ENCODE data around the gene RAPGEF5. TPM values are rescaled to one million over a fixed set of nuclear protein-coding genes. Genes with fewer than 3 reads are reported as not detected.

RAPGEF5 gene
- total and polyA plus RNA-seq, 10 of the 15 experiments (the other 5 are each of a cell fraction or from before 2014, with no cell fraction given): 0.38 to 4.0 (median 1.6) TPM; not detected in 1

DNA sequence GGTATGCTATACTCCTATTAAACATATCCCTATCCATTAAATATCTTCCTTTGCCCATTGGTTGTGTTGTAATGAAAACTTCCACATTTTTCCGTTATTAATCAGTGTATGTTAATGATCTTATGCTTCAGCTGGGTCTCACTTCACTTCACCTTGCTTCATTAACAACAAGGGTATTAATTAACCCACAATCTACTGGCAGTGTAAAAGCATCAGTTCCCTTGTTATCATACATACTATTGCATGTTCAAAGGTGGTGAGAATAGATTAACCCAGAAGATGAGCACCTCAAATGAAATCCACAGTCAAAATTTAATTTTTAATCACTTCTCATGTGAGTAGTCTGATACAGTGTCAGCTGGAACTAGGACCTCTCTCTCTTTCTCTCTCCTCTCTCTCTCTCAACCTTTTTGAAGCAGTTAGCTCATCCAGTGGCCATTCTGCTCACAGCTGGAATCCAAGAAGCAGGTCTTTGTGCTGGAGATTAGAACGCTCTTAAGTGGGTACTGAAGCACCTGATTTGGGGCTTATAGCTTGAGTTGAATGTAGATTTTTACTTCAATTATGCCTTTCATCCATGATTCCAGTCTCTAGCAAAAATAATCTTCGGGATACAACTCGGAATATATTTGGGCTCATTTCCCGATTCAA is 172.3 kb downstream of the RAPGEF5 start:
- BruUV-seq (replicated peaks): no TSS peak
- in situ Hi-C loops (cut with MboI): no loop called here
- Histone ChIP-seq H3K27me3 (replicated peaks in 1 of 2; ENCODE audit: control insufficient read depth in 2 of 2, insufficient read depth in 2 of 2, low read length in 1 of 2) (no peaks in the 10 kb centered on the region), H2AFZ (ENCODE audit: control insufficient read depth, low read depth, low read length) (no peak overlapping the region), H3K79me2 (ENCODE audit: control insufficient read depth, insufficient read depth, low read length) (no peaks in the 10 kb centered on the region), H3K36me3 (ENCODE audit: control insufficient read depth in 2 of 2, insufficient read depth in 2 of 2, low read length in 1 of 2) (no peaks in the 10 kb centered on the region), H4K20me1 (ENCODE audit: control insufficient read depth, insufficient read depth) (no peaks in the 10 kb centered on the region), H3K4me3 (no peak overlapping the region), H3K9me3 (replicated peaks; ENCODE audit: control insufficient read depth, insufficient read depth, low read length) (no peaks in the 10 kb centered on the region; the same call in 2 of the 3 replicates), H3K27ac (ENCODE audit: control insufficient read depth, insufficient read depth) (no peak overlapping the region), H3K4me1 (ENCODE audit: control insufficient read depth, insufficient read depth, low read length) (no peaks in the 10 kb centered on the region), H3K4me2 (ENCODE audit: control insufficient read depth, insufficient read depth) (no peak overlapping the region), H3K9ac (ENCODE audit: control insufficient read depth, insufficient read depth, low read length) (no peak overlapping the region)
- POLR2A ChIA-PET: no interaction called here
- no peak for TF ChIP-seq RFX5 (IDR thresholded peaks at IDR 0.05; ENCODE audit: low read depth, low read length)
- peak; percentile 37; the same call in 1 of the 2 replicates for TF ChIP-seq MTA2 (IDR thresholded peaks at IDR 0.05; ENCODE audit: low read depth)
- DNase-seq (ENCODE audit: low read depth, low spot score) (no peak), ATAC-seq (no peak; the same call in 2 of the 3 replicates), FAIRE-seq (no peak)
- CTCF ChIA-PET: interaction anchor here (0.7 to 0.9 kb wide), 2 partner anchors 15 to 75 kb away, joined by 3 read pairs; no protein-coding TSS in a partner anchor
- intact Hi-C loops (cut with micrococcal nuclease; ENCODE audit: unreplicated experiment): no loop called here
- RAD21 ChIA-PET (ENCODE audit: unreplicated experiment): no interaction called here
- 41% methylated on average over 5 of the region's 5 CpGs for WGBS (ENCODE audit: insufficient coverage, insufficient replicate concordance, low lambda C conversion rate, missing lambda C conversion rate)
- SMC1A ChIA-PET (ENCODE audit: uncharacterized antibody, unreplicated experiment): interaction anchor here (0.9 to 1.3 kb wide), 5 partner anchors 10 to 28 kb away, joined by 3 read pairs; no protein-coding TSS in a partner anchor

- ChIA-PET RAD21 (ENCODE audit: unreplicated experiment) (no interaction called here), SMC1A (ENCODE audit: uncharacterized antibody, unreplicated experiment) (interaction anchor here (0.6 to 1.3 kb wide), 3 partner anchors 9 to 15 kb away, joined by 3 read pairs; no protein-coding TSS in a partner anchor), CTCF (interaction anchor here (1.4 to 1.7 kb wide), 2 partner anchors 15 to 74 kb away, joined by 3 to 5 read pairs; no protein-coding TSS in a partner anchor), POLR2A (interaction anchor here (1.4 kb wide), 1 partner anchor 9 kb away, joined by 3 read pairs; no protein-coding TSS in a partner anchor)
- in situ Hi-C loops (cut with MboI): no loop called here
- Histone ChIP-seq H3K9ac (ENCODE audit: control insufficient read depth, insufficient read depth, low read length) (no peak overlapping the region), H3K36me3 (ENCODE audit: control insufficient read depth in 2 of 2, insufficient read depth in 2 of 2, low read length in 1 of 2) (no peaks in the 10 kb centered on the region), H2AFZ (ENCODE audit: control insufficient read depth, low read depth, low read length) (no peak overlapping the region), H4K20me1 (ENCODE audit: control insufficient read depth, insufficient read depth) (no peaks in the 10 kb centered on the region), H3K4me1 (ENCODE audit: control insufficient read depth, insufficient read depth, low read length) (no peaks in the 10 kb centered on the region), H3K79me2 (ENCODE audit: control insufficient read depth, insufficient read depth, low read length) (no peaks in the 10 kb centered on the region), H3K4me2 (ENCODE audit: control insufficient read depth, insufficient read depth) (no peak overlapping the region), H3K9me3 (replicated peaks; ENCODE audit: control insufficient read depth, insufficient read depth, low read length) (no peaks in the 10 kb centered on the region; the same call in 2 of the 3 replicates), H3K27me3 (replicated peaks in 1 of 2; ENCODE audit: control insufficient read depth in 2 of 2, insufficient read depth in 2 of 2, low read length in 1 of 2) (no peaks in the 10 kb centered on the region), H3K27ac (ENCODE audit: control insufficient read depth, insufficient read depth) (no peak overlapping the region), H3K4me3 (no peak overlapping the region)
- intact Hi-C loops (cut with micrococcal nuclease; ENCODE audit: unreplicated experiment): no loop called here
- DNase-seq (ENCODE audit: low read depth, low spot score) (no peak), FAIRE-seq (no peak), ATAC-seq (0 out of 3 replicates have a peak, but pooled peaks have one; percentile 40)
- BruUV-seq (replicated peaks): no TSS peak
- WGBS (ENCODE audit: insufficient coverage, insufficient replicate concordance, low lambda C conversion rate, missing lambda C conversion rate): 37% methylated on average over 6 of the region's 6 CpGs
- TF ChIP-seq NR2F1 (conservative IDR thresholded peaks at IDR 0.05): no peak
- no peak for TF ChIP-seq TCF7 (IDR thresholded peaks at IDR 0.05; ENCODE audit: borderline replicate concordance)
- no peak for TF ChIP-seq REST (IDR thresholded peaks at IDR 0.05; ENCODE audit: low read depth, low read length)
- TF ChIP-seq POLR2A (IDR thresholded peaks at IDR 0.05; ENCODE audit: low read depth, low read length): no peak
- no peak for TF ChIP-seq BACH1 (IDR thresholded peaks at IDR 0.05; ENCODE audit: borderline replicate concordance)
- no peak for TF ChIP-seq PAX8 (IDR thresholded peaks at IDR 0.05)
- no peak for TF ChIP-seq WRNIP1 (IDR thresholded peaks at IDR 0.05; ENCODE audit: borderline replicate concordance, low read depth, low read length)
- TF ChIP-seq JUNB (IDR thresholded peaks at IDR 0.05): no peak
- TF ChIP-seq CREM (IDR thresholded peaks at IDR 0.05; ENCODE audit: low read depth): no peak
- TF ChIP-seq CREB1 (IDR thresholded peaks at IDR 0.05; ENCODE audit: low read depth): no peak
- TF ChIP-seq MEF2A (IDR thresholded peaks at IDR 0.05; ENCODE audit: insufficient read depth, low read depth, low read length): no peak
- TF ChIP-seq BRCA1 (IDR thresholded peaks at IDR 0.05; ENCODE audit: low read depth, low read length): no peak
Measured at GRCh38 chr7:22183522-22184280, 173.3 kb downstream of the RAPGEF5 start.

Measured in GM12878 (cell line).